NB4 (cell line): ENCODE results near the gene VAV3.

Experiments used
- MYC ChIP-seq: IDR thresholded peaks from 2 replicates; pipeline ENCODE4 v1.6.1; 2011; ENCODE audit warnings: low read depth, low read length
- POLR2A ChIP-seq: IDR thresholded peaks from 2 replicates; pipeline ENCODE4 v1.6.1; 2011; ENCODE audit warnings: mild to moderate bottlenecking; ENCODE audit not compliant: insufficient read length; ENCODE audit errors: extremely low read depth
- TF ChIP-seq, protein P1 (sequence below): IDR thresholded peaks from one replicate; pipeline ENCODE4 v1.5.1; 2012; ENCODE audit warnings: low read depth, low read length

DNA sequence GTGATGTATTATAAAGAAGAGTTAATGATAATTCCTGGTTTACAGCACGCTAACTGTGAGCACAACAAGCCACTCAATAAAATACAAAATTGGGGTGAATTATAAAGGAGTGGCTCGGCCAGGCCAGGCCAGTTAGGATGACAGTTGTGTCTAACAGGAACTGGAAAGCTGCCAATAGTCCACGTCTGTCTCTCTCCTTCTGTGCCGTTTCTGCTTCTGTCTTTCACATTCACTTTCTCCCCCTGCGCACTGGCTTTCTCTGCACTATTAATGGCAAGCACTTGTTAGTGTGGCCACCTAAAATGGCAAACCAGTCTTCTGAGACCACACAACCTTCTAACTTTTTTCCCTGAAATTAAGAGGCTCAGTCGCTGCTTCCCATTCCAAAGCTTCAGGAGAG lies 429.9 kb downstream of the VAV3 start:
- TF ChIP-seq, protein P1, sequence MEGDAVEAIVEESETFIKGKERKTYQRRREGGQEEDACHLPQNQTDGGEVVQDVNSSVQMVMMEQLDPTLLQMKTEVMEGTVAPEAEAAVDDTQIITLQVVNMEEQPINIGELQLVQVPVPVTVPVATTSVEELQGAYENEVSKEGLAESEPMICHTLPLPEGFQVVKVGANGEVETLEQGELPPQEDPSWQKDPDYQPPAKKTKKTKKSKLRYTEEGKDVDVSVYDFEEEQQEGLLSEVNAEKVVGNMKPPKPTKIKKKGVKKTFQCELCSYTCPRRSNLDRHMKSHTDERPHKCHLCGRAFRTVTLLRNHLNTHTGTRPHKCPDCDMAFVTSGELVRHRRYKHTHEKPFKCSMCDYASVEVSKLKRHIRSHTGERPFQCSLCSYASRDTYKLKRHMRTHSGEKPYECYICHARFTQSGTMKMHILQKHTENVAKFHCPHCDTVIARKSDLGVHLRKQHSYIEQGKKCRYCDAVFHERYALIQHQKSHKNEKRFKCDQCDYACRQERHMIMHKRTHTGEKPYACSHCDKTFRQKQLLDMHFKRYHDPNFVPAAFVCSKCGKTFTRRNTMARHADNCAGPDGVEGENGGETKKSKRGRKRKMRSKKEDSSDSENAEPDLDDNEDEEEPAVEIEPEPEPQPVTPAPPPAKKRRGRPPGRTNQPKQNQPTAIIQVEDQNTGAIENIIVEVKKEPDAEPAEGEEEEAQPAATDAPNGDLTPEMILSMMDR: no peak
- no peak for TF ChIP-seq POLR2A
- no peak for TF ChIP-seq MYC
